SU-DHL-6 (cell line): Measurements from ENCODE around the gene CCDC136.

Experiments
- H2AFZ ChIP-seq: fragments of 200-600 bp; sonication (generic); 2 replicates; pipeline ENCODE4 v1.6.1; 2014; ENCODE audit warnings: low read depth, mild to moderate bottlenecking, moderate library complexity, mixed read lengths, antibody characterized with exemption, low read length; ENCODE audit not compliant: severe bottlenecking
- H3F3A ChIP-seq: fragments of 200-600 bp; shearing (Covaris generic); 2 replicates; pipeline ENCODE4 v1.6.0; 2016; ENCODE audit warnings: antibody characterized with exemption, mild to moderate bottlenecking; ENCODE audit not compliant: insufficient read depth
- H3K27ac ChIP-seq: fragments of 200-600 bp; sonication (generic); 2 replicates; pipeline ENCODE4 v1.5.1; 2016; ENCODE audit warnings: low read depth, mild to moderate bottlenecking, low read length, moderate library complexity, mixed read lengths
- H3K27me3 ChIP-seq: fragments of 200-600 bp; sonication (generic), shearing (Covaris generic); 2 replicates; pipeline ENCODE4 v1.6.0; 2014; ENCODE audit warnings: mild to moderate bottlenecking, low read length
- H3K36me3 ChIP-seq: fragments of 200-600 bp; sonication (generic); 2 replicates; pipeline ENCODE4 v1.6.1; 2014; ENCODE audit warnings: mild to moderate bottlenecking, low read length, mixed read lengths
- H3K4me2 ChIP-seq: fragments of 300-600, 200-600 bp; shearing (Covaris generic), sonication (generic); 2 replicates; pipeline ENCODE4 v1.6.0; 2014; ENCODE audit warnings: low read length, low read depth, mild to moderate bottlenecking; ENCODE audit not compliant: poor library complexity, severe bottlenecking
- H3K4me3 ChIP-seq: fragments of 200-600 bp; sonication (generic); 2 replicates; pipeline ENCODE4 v1.5.1; 2014; ENCODE audit warnings: antibody characterized with exemption, low read length, mild to moderate bottlenecking, mixed read lengths; ENCODE audit not compliant: insufficient read depth, poor library complexity, severe bottlenecking
- H3K79me2 ChIP-seq: fragments of 200-600 bp; sonication (generic); 2 replicates; pipeline ENCODE4 v1.6.1; 2014; ENCODE audit warnings: mild to moderate bottlenecking, low read length, moderate library complexity; ENCODE audit not compliant: insufficient read depth
- H3K9ac ChIP-seq: fragments of 200-600 bp; sonication (generic); 2 replicates; pipeline ENCODE4 v1.7.0; 2014; ENCODE audit warnings: mild to moderate bottlenecking, low read length
- H3K9me2 ChIP-seq: fragments of 200-600 bp; sonication (generic); replicated peaks from 2 replicates; pipeline ENCODE4 v1.6.1; 2014; ENCODE audit warnings: low read length; ENCODE audit not compliant: insufficient read depth
- H3K9me3 ChIP-seq: fragments of 200-600 bp; sonication (generic); 2 replicates; pipeline ENCODE4 v1.6.1; 2014; ENCODE audit warnings: low read length, mixed read lengths; ENCODE audit not compliant: insufficient read depth
- H4K20me1 ChIP-seq: fragments of 200-600 bp; sonication (generic); 2 replicates; pipeline ENCODE4 v1.6.1; 2014; ENCODE audit warnings: low read depth, mild to moderate bottlenecking, antibody characterized with exemption, low read length, moderate library complexity, mixed read lengths
- CTCF ChIP-seq: fragments of 200-600 bp; sonication (generic); IDR thresholded peaks from one replicate; pipeline ENCODE4 v1.5.1; 2017; ENCODE audit warnings: antibody characterized with exemption, mild to moderate bottlenecking, low read length, moderate library complexity; ENCODE audit not compliant: insufficient read depth, poor library complexity, severe bottlenecking
- EZH2phosphoT487 ChIP-seq: fragments of 200-600 bp; sonication (generic), shearing (Covaris generic); conservative IDR thresholded peaks from 2 replicates; pipeline ENCODE4 v1.6.1; 2018; ENCODE audit warnings: mild to moderate bottlenecking, antibody characterized with exemption, low read length, moderate library complexity, mixed read lengths

The CCDC136 gene

GRCh38 chr7:128860158-128861073 lies 68.6 kb downstream of the CCDC136 start:
- no peak overlapping the region for H3K4me3 ChIP-seq
- H3K4me2 ChIP-seq: no peak overlapping the region
- no peaks in the 10 kb centered on the region for H3K27me3 ChIP-seq
- H3K79me2 ChIP-seq: peaks cover 14% of the 10 kb centered on the region
- no peaks in the 10 kb centered on the region for H3K9me3 ChIP-seq
- H2AFZ ChIP-seq: no peak overlapping the region
- H3K27ac ChIP-seq: no peak overlapping the region
- no peak for TF ChIP-seq CTCF
- no peak for TF ChIP-seq EZH2phosphoT487
- H3F3A ChIP-seq: no peaks in the 10 kb centered on the region
- no peaks in the 10 kb centered on the region for H4K20me1 ChIP-seq
- no peak overlapping the region for H3K9ac ChIP-seq
- no peaks in the 10 kb centered on the region for H3K36me3 ChIP-seq
- no peaks in the 10 kb centered on the region for H3K9me2 ChIP-seq

GRCh38 chr7:128861957-128862570 lies 70.3 kb downstream of the CCDC136 start:
- H3F3A ChIP-seq: no peaks in the 10 kb centered on the region
- H3K79me2 ChIP-seq: peaks cover 14% of the 10 kb centered on the region
- H3K9ac ChIP-seq: peak overlapping the region; percentile 86
- no peaks in the 10 kb centered on the region for H3K27me3 ChIP-seq
- H3K9me3 ChIP-seq: no peaks in the 10 kb centered on the region
- H3K36me3 ChIP-seq: no peaks in the 10 kb centered on the region
- no peaks in the 10 kb centered on the region for H4K20me1 ChIP-seq
- peak overlapping the region; percentile 80 for H3K4me2 ChIP-seq
- no peak overlapping the region for H3K27ac ChIP-seq
- H3K4me3 ChIP-seq: peak overlapping the region; percentile 48
- no peaks in the 10 kb centered on the region for H3K9me2 ChIP-seq
- peak overlapping the region; percentile 95 for H2AFZ ChIP-seq
- TF ChIP-seq EZH2phosphoT487: no peak
- TF ChIP-seq CTCF: no peak

- H3K4me3 ChIP-seq: peak within 1 kb of the TSS; percentile 80
- H3K79me2 ChIP-seq: peaks cover 14% of the 10 kb centered on the region
- H3K36me3 ChIP-seq: no peaks in the 10 kb centered on the region
- no peaks in the 10 kb centered on the region for H3F3A ChIP-seq
- no peaks in the 10 kb centered on the region for H3K9me2 ChIP-seq
- peak within 1 kb of the TSS; percentile 82 for H3K4me2 ChIP-seq
- no peaks in the 10 kb centered on the region for H4K20me1 ChIP-seq
- H3K9me3 ChIP-seq: no peaks in the 10 kb centered on the region
- TF ChIP-seq EZH2phosphoT487: no peak
- no peak for TF ChIP-seq CTCF
- H3K27me3 ChIP-seq: no peaks in the 10 kb centered on the region
- H3K27ac ChIP-seq: peak within 1 kb of the TSS; percentile 21; the same call in 1 of the 2 replicates
- H2AFZ ChIP-seq: peak within 1 kb of the TSS; percentile 95
- H3K9ac ChIP-seq: peak within 1 kb of the TSS; percentile 86
These were observed 71.0 kb downstream of the CCDC136 start, which contains the start of gene ATP6V1F for GRCh38 chr7:128862571-128863432. ATP6V1F (plus strand) TSS chr7:128862856; CDS start chr7:128862905, 49 bp downstream.
